Psoas muscle (tissue), 8 donors: ENCODE data around the gene UROS. TPM values are rescaled to one million over a fixed set of nuclear protein-coding genes. Genes with fewer than 3 reads are reported as not detected.

ENCODE experiments used
- ATAC-seq, 4 donors: fragments of 200-7000 bp; cut with Tn5 transposase; one replicate each; pipeline ENCODE4 v1.9.1; 2020; ENCODE audit warnings: moderate library complexity in 3 of 4, mild to moderate bottlenecking in 2 of 4
- DNase-seq, 2 donors: peaks; one replicate each; pipeline ENCODE4 v3.0.0-alpha.2; 2020
- H3K27ac ChIP-seq: fragments of 200-600 bp; one replicate; pipeline ENCODE4 v1.8.0; 2022
- H3K27me3 ChIP-seq, 3 donors: fragments of 200-600 bp in 1 of 3; one replicate each; pipeline versions ENCODE4 v1.6.1 to v1.8.0; 2013 to 2022; ENCODE audit warnings: low read length in 2 of 3, mild to moderate bottlenecking in 2 of 3, moderate library complexity in 1 of 3; ENCODE audit not compliant: insufficient read depth in 3 of 3
- H3K36me3 ChIP-seq, 2 donors: fragments of 200-600 bp in 1 of 2; one replicate each; pipeline versions ENCODE4 v1.6.1 to v1.8.0; 2013 to 2022; ENCODE audit warnings: low read depth in 1 of 2, mild to moderate bottlenecking in 1 of 2, moderate library complexity in 1 of 2; ENCODE audit not compliant: insufficient read depth in 1 of 2
- H3K4me1 ChIP-seq: fragments of 200-600 bp; one replicate; pipeline ENCODE4 v1.8.0; 2022
- H3K4me3 ChIP-seq: fragments of 200-600 bp; one replicate; pipeline ENCODE4 v1.8.0; 2022; ENCODE audit warnings: mild to moderate bottlenecking
- H3K9me3 ChIP-seq: fragments of 200-600 bp; one replicate; pipeline ENCODE4 v1.8.0; 2022
- WGBS, 3 donors: extraction: QIAGEN DNeasy Blood & Tissue Kit; methylation state at CpG; one replicate each; pipeline versions ENCODE4 v1.1.6 to v1.1.7; 2013; 5-methylcytosine and 5-hydroxymethylcytosine counted together
- intact Hi-C, 2 donors: fragments of 100-400 bp; cut with DNase I; formaldehyde crosslinking; loops; one replicate each; pipeline versions ENCODE4 v1.11.0 to v1.14.2; 2022
- polyA plus RNA-seq, 3 donors: library from polyadenylated mRNA; stranded (reverse); fragments of 200-250 nt; gene quantifications; one replicate each; pipeline ENCODE4 v1.2.3, GENCODE V29; 2013
- total RNA-seq, 4 donors: library from RNA; stranded (reverse); fragmentation: NEBNext Ultra II Directional in 2 of 4; extraction: Animal tissue kit (Norgen Biotek cat#: 25700) in 2 of 4; gene quantifications; one replicate each; pipeline versions ENCODE4 v1.2.1 to v1.2.4, GENCODE V29; 2021 to 2023
- TF ChIP-seq, protein P1 (sequence below): fragments of 200-600 bp; IDR thresholded peaks from one replicate; pipeline ENCODE4 v1.8.0; 2022; ENCODE audit warnings: antibody characterized with exemption
- donor health status: healthy with polysubstance abuse.
- donor health status: DM: no; HTN: no; CAD: no; lungs with moderate emphysema.
- donor health status: Bipolar disorder and iron deficiency.
- donor health status: healthy.
- donor health status: DM: yes; HTN: yes; CAD: no.
- donor health status: DM: no; HTN: no; CAD: no.
- donor health status: DM: no; HTN: no; CAD: no.
- donor health status: DM: yes; HTN: yes; CAD: no.

Gene UROS
- total and polyA plus RNA-seq, 7 donors: 39.6 to 73.6 (median 52.6) TPM

DNA sequence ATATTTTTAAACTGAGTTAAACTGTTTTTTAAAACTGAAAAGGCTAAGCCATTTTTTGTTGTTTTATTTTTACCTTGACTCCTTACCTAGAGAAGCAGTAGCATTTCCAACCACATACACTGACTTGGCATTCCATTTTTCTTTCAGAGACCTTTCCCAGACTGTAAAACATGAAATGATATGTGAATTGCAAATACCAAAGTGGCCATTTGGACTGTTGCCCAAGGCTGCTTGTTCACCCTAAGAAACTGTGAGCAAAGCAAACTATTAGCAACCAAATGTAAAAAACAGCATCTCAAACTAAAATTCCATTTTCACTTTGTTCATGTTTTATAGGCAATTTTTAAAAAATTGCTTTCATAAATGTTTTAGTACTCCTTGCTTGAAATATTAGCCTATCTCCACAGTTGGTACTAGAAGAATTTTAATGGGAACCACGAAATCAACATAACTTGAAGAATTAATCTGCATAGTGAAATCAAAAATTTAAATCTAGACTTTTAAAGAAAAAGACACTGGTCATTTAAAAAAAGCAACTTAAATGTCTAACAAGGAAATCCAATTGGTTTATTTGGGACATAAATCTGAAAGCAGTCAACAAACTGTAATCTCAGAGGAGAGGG is 10.8 kb downstream of the UROS start:
- no peak overlapping the region for H3K4me3 ChIP-seq
- DNase-seq (no peak), ATAC-seq (no peak)
- no peaks in the 10 kb centered on the region for H3K4me1 ChIP-seq
- no peaks in the 10 kb centered on the region for H3K27me3 ChIP-seq
- 69 to 82% (median 82%) methylated on average over 1 of the region's 1 CpG for WGBS, 3 donors
- peaks cover 12 to 88% of the 10 kb centered on the region in 2 donors for H3K36me3 ChIP-seq
- TF ChIP-seq, protein P1, sequence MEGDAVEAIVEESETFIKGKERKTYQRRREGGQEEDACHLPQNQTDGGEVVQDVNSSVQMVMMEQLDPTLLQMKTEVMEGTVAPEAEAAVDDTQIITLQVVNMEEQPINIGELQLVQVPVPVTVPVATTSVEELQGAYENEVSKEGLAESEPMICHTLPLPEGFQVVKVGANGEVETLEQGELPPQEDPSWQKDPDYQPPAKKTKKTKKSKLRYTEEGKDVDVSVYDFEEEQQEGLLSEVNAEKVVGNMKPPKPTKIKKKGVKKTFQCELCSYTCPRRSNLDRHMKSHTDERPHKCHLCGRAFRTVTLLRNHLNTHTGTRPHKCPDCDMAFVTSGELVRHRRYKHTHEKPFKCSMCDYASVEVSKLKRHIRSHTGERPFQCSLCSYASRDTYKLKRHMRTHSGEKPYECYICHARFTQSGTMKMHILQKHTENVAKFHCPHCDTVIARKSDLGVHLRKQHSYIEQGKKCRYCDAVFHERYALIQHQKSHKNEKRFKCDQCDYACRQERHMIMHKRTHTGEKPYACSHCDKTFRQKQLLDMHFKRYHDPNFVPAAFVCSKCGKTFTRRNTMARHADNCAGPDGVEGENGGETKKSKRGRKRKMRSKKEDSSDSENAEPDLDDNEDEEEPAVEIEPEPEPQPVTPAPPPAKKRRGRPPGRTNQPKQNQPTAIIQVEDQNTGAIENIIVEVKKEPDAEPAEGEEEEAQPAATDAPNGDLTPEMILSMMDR: no peak
- intact Hi-C loops: no loop called here
- no peak overlapping the region for H3K27ac ChIP-seq
- no peaks in the 10 kb centered on the region for H3K9me3 ChIP-seq

DNA sequence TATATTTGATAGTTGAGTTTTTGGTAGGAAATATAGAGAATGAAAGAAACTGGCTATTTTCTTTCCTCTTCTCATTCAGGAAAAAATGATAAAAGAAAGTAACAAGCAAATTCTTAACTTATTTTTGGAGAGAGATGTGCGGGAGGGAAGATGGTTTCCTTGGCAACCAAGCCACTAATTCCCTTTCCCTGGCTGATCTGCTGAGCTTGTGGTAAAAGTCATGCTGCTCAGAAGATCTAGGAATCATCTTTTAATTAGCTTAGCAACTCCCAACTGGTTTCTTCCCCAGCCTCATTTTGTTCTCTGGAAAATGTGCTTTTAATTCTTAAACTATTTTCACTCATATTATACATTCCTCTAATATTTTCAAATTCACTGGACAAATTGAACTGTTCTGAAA is 11.8 kb downstream of the UROS start:
- intact Hi-C loops: no loop called here
- H3K27ac ChIP-seq: no peak overlapping the region
- 69 to 92% (median 85%) methylated on average over 1 of the region's 1 CpG for WGBS, 3 donors
- peaks cover 18 to 98% of the 10 kb centered on the region in 2 donors for H3K36me3 ChIP-seq
- H3K4me1 ChIP-seq: no peaks in the 10 kb centered on the region
- ATAC-seq (no peak), DNase-seq (no peak)
- TF ChIP-seq, protein P1: no peak
- H3K27me3 ChIP-seq: no peaks in the 10 kb centered on the region
- no peak overlapping the region for H3K4me3 ChIP-seq
- H3K9me3 ChIP-seq: no peaks in the 10 kb centered on the region

DNA sequence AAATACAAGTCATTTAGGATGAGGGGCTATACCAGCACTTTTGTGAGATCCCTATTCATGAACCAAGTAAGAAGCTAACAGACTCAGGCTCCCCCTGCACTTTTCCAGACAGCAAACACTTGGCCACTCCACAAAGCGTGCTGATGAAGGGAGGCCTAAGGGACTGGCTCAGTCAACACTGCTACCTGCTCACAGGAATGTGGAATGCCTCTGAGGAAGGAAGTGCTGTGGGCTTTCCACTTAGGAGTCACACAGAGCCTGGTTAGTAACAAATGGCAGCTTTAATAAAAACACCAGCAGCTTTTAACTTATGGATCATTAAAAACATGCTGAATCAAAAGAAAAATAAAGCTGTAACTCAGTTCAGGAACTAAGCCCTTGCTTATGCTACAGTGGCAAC is 15.0 kb downstream of the UROS start:
- ATAC-seq (no peak), DNase-seq (no peak)
- H3K9me3 ChIP-seq: no peaks in the 10 kb centered on the region
- 88 to 96% (median 89%) methylated on average over 1 of the region's 1 CpG for WGBS, 3 donors
- no peak overlapping the region for H3K27ac ChIP-seq
- intact Hi-C loops: no loop called here
- peaks cover 11 to 99% of the 10 kb centered on the region in 2 donors for H3K36me3 ChIP-seq
- H3K27me3 ChIP-seq: no peaks in the 10 kb centered on the region
- TF ChIP-seq, protein P1: no peak
- H3K4me3 ChIP-seq: no peak overlapping the region
- H3K4me1 ChIP-seq: no peaks in the 10 kb centered on the region

DNA sequence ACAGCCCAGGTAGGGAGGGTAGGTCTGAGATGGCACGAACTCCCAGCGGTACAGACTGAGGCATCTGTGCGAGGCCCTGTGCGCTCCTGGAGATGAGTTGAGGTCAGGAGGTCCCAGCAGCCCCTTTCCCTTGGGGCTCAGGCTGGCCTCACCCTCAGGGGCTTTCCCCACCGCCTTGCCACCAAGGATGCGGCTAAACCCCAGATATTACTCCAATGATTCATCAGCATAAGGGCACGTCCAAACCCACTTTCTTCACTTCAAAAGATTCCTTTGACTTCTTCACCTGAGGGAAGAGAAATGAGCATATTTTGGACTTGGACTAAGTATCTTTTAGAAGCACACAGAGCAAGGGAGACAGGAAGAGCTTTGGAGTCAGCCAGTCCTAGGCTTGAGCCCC is 20.3 kb downstream of the UROS start:
- TF ChIP-seq, protein P1: no peak
- WGBS, 3 donors: 93 to 95% (median 94%) methylated on average over 7 of the region's 7 CpGs
- no peak for ATAC-seq

DNA sequence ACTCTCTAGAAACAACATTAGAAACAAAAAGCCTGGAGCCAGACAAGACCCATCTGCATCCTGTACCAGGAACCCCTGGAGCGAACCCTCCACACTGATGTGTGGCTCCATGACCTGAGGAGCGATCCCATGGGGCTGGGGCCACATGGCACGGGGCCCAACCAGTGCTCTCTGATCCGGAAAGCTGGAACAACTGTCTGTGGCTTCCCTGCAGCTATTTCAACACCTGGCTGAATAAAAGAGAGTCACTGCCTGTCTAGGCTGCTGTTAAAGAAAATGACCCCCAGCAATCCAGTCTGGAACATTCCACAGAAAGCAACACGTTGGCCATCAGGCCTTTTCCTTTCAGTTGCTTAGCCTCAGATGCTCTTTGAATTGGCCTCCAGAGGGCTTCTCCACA is 20.9 kb downstream of the UROS start:
- TF ChIP-seq, protein P1: no peak
- WGBS, 3 donors: 67 to 77% (median 76%) methylated on average over 5 of the region's 5 CpGs
- Histone ChIP-seq H3K4me3 (no peak overlapping the region), H3K9me3 (no peaks in the 10 kb centered on the region), H3K27me3 (no peaks in the 10 kb centered on the region), H3K27ac (no peak overlapping the region), H3K36me3 (peaks cover 12 to 98% of the 10 kb centered on the region in 2 donors), H3K4me1 (no peaks in the 10 kb centered on the region)
- intact Hi-C loops: no loop called here
- no peak for DNase-seq
- ATAC-seq: no peak

More for the DNA sequence above, 20.3 kb downstream of the UROS start:
- Histone ChIP-seq H3K4me3 (no peak overlapping the region), H3K9me3 (no peaks in the 10 kb centered on the region), H3K4me1 (no peaks in the 10 kb centered on the region), H3K27ac (no peak overlapping the region), H3K27me3 (no peaks in the 10 kb centered on the region), H3K36me3 (peaks cover 13 to 98% of the 10 kb centered on the region in 2 donors)
- no peak for DNase-seq
- intact Hi-C loops: no loop called here
